Inferior parietal cortex (tissue), 1 donor: ENCODE data around the gene LIPC.

ENCODE experiments used
- DNase-seq: peaks from one replicate; pipeline ENCODE4 v3.0.0-alpha.2; 2016; ENCODE audit errors: extremely low spot score

The LIPC gene

DNA sequence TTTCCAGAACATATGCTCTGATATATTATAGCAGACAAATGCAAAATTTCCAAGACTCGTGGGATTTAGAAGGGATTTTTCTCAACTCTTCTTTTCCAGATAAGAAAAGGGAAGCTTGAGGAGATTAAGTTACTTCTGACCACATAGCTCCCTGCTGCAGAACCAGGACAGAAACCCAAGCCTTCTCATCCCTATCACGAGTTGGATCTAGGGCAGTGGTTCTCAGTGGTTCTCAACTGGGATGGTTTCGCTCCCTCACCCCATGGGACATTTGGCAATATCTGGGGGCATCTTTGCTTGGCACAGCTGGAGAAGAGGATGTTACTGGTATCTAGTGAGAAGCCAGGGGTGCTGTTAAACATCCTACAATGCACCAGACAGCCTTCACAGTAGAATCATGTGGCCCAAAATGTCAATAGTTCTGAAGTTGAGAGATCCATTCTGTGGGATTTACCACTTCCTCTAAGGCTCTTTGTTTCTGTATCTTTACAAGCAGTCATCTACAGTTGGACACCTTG lies 64.2 kb downstream of the LIPC start:
- no peak for DNase-seq

GRCh38 chr15:58497046-58497785 lies 65.4 kb downstream of the LIPC start:
- no peak for DNase-seq

- DNase-seq, result no peak
These were observed 67.2 kb downstream of the LIPC start for GRCh38 chr15:58498821-58499580.

- DNase-seq, result no peak
These were observed 69.2 kb downstream of the LIPC start for GRCh38 chr15:58501006-58501405.

DNA sequence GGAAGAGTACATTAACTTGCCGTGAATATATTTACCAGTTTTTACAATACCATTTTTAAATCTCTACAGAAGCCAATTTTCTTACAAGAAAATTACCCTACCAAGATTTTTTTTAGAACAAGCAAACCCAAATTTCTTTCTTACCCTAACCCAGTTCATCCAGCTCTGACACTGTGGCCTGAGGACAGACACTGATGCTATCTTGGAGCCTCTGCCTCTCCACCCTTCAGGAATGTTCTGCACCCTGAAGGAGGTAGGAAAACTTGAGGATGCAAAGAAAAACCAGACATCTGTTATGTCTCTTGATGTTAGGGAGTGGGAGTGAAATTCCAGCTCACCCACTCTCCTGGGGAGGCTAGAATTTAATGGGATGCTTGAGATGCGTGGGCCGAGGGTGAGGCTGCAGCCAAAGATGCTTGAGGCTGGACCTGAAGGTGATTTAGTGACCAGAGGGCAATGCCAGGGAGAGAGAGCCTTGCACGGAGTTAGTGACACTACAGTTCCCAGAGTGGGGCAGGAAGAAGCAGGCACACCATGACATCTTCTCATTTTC lies 69.9 kb downstream of the LIPC start:
- no peak for DNase-seq

DNA sequence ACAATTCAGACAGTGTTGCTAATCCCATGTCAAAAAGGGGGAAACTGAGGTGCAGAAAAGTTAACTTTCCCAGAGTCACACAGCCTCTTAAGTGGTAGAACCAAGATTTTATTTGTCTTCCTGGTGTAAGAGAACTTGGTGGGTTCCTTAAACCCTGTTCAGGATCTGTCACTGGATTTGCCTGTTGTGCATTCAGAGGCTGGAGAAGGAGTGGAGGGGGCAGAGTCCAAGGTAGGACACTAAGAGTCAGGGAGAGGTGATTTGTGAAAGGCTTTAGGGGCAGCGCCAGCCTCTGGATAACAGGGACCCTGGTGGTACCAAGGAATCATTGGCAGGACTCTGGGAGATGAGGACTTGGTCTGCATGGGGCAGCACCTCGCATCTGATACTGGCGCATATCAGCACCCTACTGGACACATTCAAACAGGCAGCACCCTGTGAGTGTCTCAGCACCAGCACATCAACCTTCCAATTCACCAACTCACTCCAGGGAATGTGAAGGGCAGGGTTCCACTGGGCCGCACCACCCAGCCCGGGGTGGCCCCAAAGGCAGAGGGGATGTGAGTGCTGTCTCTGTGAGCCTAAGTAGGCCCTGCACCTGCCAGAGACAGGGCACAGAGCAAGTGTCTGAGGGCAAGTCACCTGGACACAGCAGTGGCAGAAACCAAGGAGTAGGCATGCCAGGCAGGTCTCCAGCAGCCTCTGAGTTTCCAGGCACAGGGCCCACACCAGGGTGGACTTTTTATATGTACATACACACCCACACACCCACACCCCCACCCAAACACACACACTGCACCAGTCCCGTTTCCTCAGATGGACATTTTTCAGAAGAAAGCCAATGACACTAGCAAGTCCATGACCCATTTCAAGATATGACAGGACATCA lies 71.6 kb downstream of the LIPC start:
- DNase-seq, result no peak

- no peak for DNase-seq
These were observed 73.0 kb downstream of the LIPC start for GRCh38 chr15:58504674-58505234.

DNA sequence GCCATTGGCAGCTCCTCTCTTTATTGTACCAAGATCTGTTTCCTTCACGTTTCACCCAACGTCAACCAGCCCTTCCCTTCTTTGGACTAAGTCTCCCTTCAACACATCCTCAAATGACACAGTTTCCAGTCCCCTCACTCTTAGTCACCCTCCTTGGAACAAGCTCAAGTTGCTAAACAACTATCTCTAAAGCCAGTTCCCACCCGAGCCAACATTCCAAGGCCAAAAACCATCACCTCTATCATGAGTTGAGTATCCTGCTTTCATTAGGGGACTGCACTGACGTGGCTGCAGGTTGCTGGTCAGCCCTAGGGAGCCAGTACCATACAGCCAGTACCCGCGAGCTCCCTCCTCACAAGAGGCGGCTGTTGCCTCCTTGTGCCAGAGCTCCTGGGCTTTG lies 73.8 kb downstream of the LIPC start:
- no peak for DNase-seq

- DNase-seq, result no peak
These were observed 74.3 kb downstream of the LIPC start for GRCh38 chr15:58506064-58506490.

DNA sequence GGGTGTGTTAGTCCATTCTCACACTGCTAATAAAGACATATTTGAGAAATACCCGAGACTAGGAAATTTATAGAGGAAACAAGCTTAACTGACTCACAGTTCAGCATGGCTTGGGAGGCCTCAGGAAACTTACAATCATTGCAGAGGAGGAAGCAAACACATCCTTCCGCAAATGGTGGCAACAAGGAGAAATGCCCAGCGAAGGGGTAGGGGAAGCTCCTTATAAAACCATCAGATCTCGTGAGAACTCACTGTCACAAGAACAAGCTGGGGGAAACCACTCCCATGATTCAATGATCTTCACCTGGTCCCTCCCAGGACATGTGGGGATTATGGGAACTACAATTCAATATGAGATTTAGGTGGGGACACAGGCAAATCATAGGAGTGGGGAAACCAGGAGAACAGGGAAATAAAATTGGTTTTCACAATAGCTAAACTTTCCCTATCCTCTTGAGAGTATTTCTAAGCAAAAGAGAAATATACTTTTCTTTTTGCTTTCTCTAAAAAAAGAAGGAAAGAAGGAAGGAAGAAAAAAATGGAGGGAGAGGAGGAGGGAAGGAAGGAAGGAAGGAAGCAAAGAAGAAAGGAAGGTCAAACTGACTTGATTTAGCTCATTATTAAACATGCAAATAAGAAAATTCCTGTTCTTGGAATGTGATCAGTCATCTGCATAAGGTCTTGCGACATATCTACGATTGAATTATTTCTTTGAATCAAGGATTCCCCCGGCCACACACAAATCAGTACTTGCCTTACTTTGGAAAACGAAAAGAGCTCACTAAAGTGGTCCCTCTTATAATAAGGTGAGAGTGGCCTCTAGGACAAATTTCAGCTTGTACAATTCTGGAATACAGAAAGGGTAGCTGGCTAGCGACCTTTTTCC lies 75.2 kb downstream of the LIPC start:
- DNase-seq, result no peak

DNA sequence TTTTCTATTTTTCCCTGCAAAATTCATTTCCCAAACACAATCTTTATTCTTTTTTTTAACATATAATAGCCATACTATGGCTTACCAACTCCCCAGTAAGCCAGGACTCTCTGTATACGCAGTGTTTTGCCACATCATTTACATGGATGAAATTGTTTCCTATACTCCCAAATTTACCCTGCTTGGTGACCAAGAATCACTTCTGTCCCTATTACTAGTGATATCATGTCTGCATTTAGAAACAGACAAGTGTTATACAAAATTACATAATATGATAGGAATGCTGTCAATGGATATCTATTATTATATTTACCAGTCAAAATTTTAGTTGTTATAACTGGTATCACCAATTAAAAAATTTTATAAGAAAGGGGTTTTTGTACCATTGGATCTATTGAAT lies 77.8 kb downstream of the LIPC start:
- no peak for DNase-seq

DNA sequence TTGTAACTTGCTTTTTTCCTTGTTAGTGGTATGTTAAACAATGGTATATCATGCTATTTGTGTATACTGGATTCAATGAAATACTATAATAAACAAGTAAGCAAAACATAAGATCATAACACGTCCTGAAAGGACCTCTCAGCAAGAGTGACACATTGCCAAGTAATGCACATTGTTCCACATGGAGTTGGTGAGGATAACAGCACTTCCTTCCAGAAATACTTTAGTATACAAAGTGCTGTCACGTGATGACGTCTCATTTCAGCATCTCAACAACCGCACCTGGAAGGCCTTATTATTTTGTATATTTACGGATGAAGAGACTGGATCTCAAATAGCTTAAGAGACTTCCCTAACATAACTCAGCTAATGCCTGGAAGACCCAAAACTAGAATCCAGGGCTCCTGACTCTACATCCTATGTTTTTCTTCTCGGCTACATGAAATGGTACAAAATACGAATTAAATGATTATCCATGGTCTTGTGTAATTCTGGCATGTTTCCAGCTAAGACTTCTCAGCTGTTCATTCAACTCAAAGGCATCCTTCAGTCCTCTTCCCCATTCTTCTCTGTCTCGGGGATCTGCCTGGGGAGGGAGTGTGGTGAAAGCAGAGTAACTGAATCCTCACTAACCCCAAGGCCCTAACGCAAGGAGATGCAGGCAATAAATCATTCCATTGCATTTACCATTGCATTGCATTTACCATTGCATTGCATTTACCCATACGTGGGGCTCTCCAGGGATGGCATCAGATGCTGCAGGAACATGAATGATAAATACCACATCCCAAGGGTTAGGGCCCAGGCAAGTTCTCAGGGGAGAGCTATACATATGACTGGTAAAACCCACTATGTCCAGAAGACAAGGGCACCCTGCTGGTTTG lies 79.2 kb downstream of the LIPC start:
- no peak for DNase-seq

DNA sequence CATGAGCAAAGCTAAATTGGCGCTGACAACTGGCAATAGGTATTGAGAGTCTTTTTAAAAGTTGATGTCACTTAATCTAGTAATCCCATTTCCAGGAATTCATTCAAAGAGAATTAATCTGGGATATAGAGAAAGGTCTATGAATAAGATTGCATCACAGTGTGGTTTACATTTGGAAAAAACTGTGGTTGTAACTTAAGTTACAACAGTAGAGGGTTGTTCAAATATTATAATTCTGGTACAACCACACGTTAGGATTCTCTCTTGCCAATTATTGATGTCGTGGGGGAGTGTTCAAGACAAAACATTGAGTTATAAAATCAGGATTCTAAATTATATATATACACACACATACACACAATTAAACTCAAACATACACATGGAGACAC lies 79.8 kb downstream of the LIPC start:
- DNase-seq, result no peak

- no peak for DNase-seq
These were observed 80.7 kb downstream of the LIPC start for GRCh38 chr15:58512522-58512921.

DNA sequence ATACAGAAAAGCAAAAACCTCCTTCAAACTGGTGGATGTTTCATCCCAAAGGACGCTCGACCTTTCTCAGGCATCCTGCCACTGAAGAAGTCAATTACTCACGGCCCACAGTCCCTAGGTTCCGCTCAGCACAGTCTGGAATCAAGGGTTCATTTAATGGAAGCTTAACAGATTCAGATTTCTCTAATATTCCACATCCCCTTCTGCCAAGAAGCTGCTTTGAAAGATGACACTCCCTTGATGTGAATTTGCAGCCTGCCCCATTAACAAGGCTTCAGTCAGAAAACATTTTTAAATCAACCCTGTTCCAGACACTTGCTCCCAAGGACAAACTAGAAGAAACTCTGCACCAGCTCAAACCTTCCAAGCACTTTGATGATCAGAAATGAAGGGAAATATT lies 81.2 kb downstream of the LIPC start:
- no peak for DNase-seq

DNA sequence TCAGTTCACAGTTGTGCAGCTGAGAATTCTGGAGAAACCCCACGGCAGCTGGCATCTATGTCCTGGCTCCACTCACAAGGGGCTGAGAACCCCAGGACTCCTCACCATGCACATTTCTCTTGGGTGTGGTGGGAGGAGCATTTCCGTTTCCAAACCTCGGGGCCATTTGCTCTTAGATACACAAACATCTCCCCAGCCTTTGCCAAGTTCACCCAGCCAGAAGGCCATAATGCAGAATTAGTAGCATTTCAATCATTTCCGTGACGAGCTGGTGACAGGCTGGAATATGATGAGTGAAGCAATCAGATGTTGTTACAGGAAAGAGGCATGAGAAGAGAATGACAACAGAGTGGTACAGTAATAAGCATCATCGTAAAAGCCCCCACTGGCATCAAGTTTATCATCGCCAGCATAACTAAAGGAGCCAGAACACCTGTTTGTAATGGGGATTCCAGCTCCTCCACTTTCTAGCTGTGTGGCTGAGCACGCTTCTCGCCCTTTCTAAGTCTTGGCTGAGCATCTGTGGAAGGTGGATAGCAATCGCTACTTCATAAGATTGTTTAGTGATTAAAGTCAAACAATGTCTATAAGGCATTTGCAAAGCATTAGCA lies 82.0 kb downstream of the LIPC start:
- DNase-seq, result no peak

DNA sequence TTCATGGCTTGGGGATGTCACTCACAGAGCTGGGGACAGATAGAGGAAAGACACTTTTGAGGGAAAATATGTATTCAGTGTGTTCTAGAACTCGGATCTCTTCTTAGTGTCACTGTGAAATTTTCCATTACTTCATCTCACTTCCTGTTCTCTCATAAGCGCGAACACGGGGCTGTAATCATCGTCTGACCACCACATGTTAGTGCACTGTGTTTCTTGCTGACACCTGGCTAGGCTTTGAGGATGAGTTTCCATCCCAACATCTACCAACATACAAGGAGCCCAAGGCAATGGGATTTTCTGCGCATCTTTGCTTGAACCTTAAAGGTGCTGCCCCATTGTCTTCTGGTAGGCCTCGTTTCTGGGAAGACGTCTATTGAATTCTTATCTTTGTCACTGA lies 84.0 kb downstream of the LIPC start:
- DNase-seq, result no peak

DNA sequence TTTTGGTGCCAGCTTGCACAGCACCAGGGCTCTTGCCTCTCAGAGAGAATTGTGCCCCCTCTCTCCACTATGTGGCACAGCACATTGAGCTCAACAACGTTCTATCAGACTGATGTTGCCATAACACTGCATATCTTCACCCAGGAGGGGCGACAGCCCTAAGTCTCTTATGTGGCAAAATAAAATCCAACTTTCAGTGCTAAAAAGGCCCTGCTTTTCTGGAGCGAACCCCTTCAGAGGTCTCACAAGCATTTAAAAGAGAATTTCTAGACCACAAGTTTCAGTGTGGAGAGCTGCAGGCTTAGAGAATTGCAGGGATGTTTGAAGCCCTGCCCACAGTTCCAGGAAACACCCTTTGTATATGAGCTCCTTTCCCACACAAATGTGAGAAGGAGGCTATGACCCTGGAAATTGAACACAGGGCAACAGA lies 85.5 kb downstream of the LIPC start:
- DNase-seq, result no peak
